Measurements from ENCODE around the gene CDK14. TPM values are rescaled to one million over a fixed set of nuclear protein-coding genes. Genes with fewer than 3 reads are reported as not detected.

The CDK14 gene
- total and polyA plus RNA-seq, 5 donors from 2014 or later = 0.58 to 4.0 (median 2.3) TPM

GRCh38 chr7:90705391-90706071, 109.4 kb downstream of the CDK14 start:
- Mint-ChIP-seq H3K36me3 (no peaks in the 10 kb centered on the region), H3K9me3 (peaks cover 0 to 5% (median 0%) of the 10 kb centered on the region in 7 donors), H3K27me3 (no peaks in the 10 kb centered on the region), H3K27ac (no peak overlapping the region), H3K4me3 (no peak overlapping the region), H3K4me1 (peaks cover 0 to 2% (median 0%) of the 10 kb centered on the region in 4 donors)
- no peak overlapping the region for H3K27ac ChIP-seq (ENCODE audit: insufficient read depth, low read length, poor library complexity, severe bottlenecking)
- ATAC-seq (ENCODE audit: low read depth in 2 of 2) = no peak
- DNase-seq = no peak
- H3K27me3 ChIP-seq (ENCODE audit: control insufficient read depth, insufficient read depth, low read length) = no peaks in the 10 kb centered on the region
- no peaks in the 10 kb centered on the region for H3K4me1 ChIP-seq (ENCODE audit: control insufficient read depth, insufficient read depth, low read length, poor library complexity, severe bottlenecking)
- no peak overlapping the region for H3K4me3 ChIP-seq (ENCODE audit: low read depth, low read length)
- H3K9me3 ChIP-seq (ENCODE audit: control insufficient read depth in 2 of 2, low read length in 2 of 2) = no peaks in the 10 kb centered on the region
- H3K36me3 ChIP-seq (ENCODE audit: control insufficient read depth, insufficient read depth, low read length) = no peaks in the 10 kb centered on the region

- no peaks in the 10 kb centered on the region for H3K36me3 ChIP-seq (ENCODE audit: control insufficient read depth, insufficient read depth, low read length)
- Mint-ChIP-seq H3K27ac (peak overlapping the region in 1 of 3 donors; percentile 57), H3K27me3 (no peaks in the 10 kb centered on the region), H3K4me1 (no peaks in the 10 kb centered on the region), H3K36me3 (no peaks in the 10 kb centered on the region), H3K9me3 (peaks cover 0 to 2% (median 0%) of the 10 kb centered on the region in 7 donors), H3K4me3 (peak overlapping the region in 1 of 4 donors; percentile 72)
- no peaks in the 10 kb centered on the region for H3K9me3 ChIP-seq (ENCODE audit: control insufficient read depth in 2 of 2, low read length in 2 of 2)
- no peaks in the 10 kb centered on the region for H3K4me1 ChIP-seq (ENCODE audit: control insufficient read depth, insufficient read depth, low read length, poor library complexity, severe bottlenecking)
- no peaks in the 10 kb centered on the region for H3K27me3 ChIP-seq (ENCODE audit: control insufficient read depth, insufficient read depth, low read length)
- ATAC-seq (ENCODE audit: low read depth in 2 of 2) (no peak), DNase-seq (no peak)
- no peak overlapping the region for H3K27ac ChIP-seq (ENCODE audit: insufficient read depth, low read length, poor library complexity, severe bottlenecking)
- H3K4me3 ChIP-seq (ENCODE audit: low read depth, low read length) = no peak overlapping the region
Measured at GRCh38 chr7:90706072-90706716, 110.1 kb downstream of the CDK14 start.

GRCh38 chr7:90708841-90709317, 112.8 kb downstream of the CDK14 start:
- H3K36me3 Mint-ChIP-seq = no peaks in the 10 kb centered on the region
- ATAC-seq (ENCODE audit: low read depth in 2 of 2) = peak in 1 of 2 donors; percentile 26
- no peaks in the 10 kb centered on the region for H3K27me3 Mint-ChIP-seq
- Histone ChIP-seq H3K27me3 (ENCODE audit: control insufficient read depth, insufficient read depth, low read length) (no peaks in the 10 kb centered on the region), H3K4me3 (ENCODE audit: low read depth, low read length) (no peak overlapping the region), H3K27ac (ENCODE audit: insufficient read depth, low read length, poor library complexity, severe bottlenecking) (no peak overlapping the region), H3K9me3 (ENCODE audit: control insufficient read depth in 2 of 2, low read length in 2 of 2) (no peaks in the 10 kb centered on the region), H3K36me3 (ENCODE audit: control insufficient read depth, insufficient read depth, low read length) (no peaks in the 10 kb centered on the region), H3K4me1 (ENCODE audit: control insufficient read depth, insufficient read depth, low read length, poor library complexity, severe bottlenecking) (no peaks in the 10 kb centered on the region)
- H3K4me1 Mint-ChIP-seq = no peaks in the 10 kb centered on the region
- DNase-seq = peak in 2 of 3 donors; percentile 16 to 20
- H3K27ac Mint-ChIP-seq = no peak overlapping the region
- peaks cover 0 to 6% (median 0%) of the 10 kb centered on the region in 7 donors for H3K9me3 Mint-ChIP-seq
- no peak overlapping the region for H3K4me3 Mint-ChIP-seq

- H3K4me1 Mint-ChIP-seq = no peaks in the 10 kb centered on the region
- Histone ChIP-seq H3K4me1 (ENCODE audit: control insufficient read depth, insufficient read depth, low read length, poor library complexity, severe bottlenecking) (no peaks in the 10 kb centered on the region), H3K27ac (ENCODE audit: insufficient read depth, low read length, poor library complexity, severe bottlenecking) (peak overlapping the region; percentile 6), H3K9me3 (ENCODE audit: control insufficient read depth in 2 of 2, low read length in 2 of 2) (no peaks in the 10 kb centered on the region), H3K4me3 (ENCODE audit: low read depth, low read length) (peak overlapping the region; percentile 42), H3K27me3 (ENCODE audit: control insufficient read depth, insufficient read depth, low read length) (no peaks in the 10 kb centered on the region), H3K36me3 (ENCODE audit: control insufficient read depth, insufficient read depth, low read length) (no peaks in the 10 kb centered on the region)
- peaks cover 0 to 6% (median 0%) of the 10 kb centered on the region in 7 donors for H3K9me3 Mint-ChIP-seq
- H3K27ac Mint-ChIP-seq = no peak overlapping the region
- no peak for ATAC-seq (ENCODE audit: low read depth in 2 of 2)
- H3K4me3 Mint-ChIP-seq = peak overlapping the region in 3 of 4 donors; percentile 38 to 45 (median 44)
- no peaks in the 10 kb centered on the region for H3K36me3 Mint-ChIP-seq
- H3K27me3 Mint-ChIP-seq = no peaks in the 10 kb centered on the region
- DNase-seq = no peak
Measured at GRCh38 chr7:90709501-90710465, 113.7 kb downstream of the CDK14 start.

- H3K36me3 Mint-ChIP-seq = no peaks in the 10 kb centered on the region
Measured at GRCh38 chr7:90710466-90710850, 114.3 kb downstream of the CDK14 start.

GRCh38 chr7:90713628-90714027, 117.5 kb downstream of the CDK14 start:
- ATAC-seq (ENCODE audit: low read depth in 2 of 2) (no peak), DNase-seq (no peak)
- no peak overlapping the region for H3K4me3 ChIP-seq (ENCODE audit: low read depth, low read length)
- Mint-ChIP-seq H3K4me1 (no peaks in the 10 kb centered on the region), H3K27me3 (no peaks in the 10 kb centered on the region), H3K4me3 (no peak overlapping the region), H3K9me3 (peaks cover 0 to 7% (median 0%) of the 10 kb centered on the region in 7 donors), H3K27ac (no peak overlapping the region), H3K36me3 (no peaks in the 10 kb centered on the region)
- no peaks in the 10 kb centered on the region for H3K4me1 ChIP-seq (ENCODE audit: control insufficient read depth, insufficient read depth, low read length, poor library complexity, severe bottlenecking)
- no peaks in the 10 kb centered on the region for H3K36me3 ChIP-seq (ENCODE audit: control insufficient read depth, insufficient read depth, low read length)
- H3K27me3 ChIP-seq (ENCODE audit: control insufficient read depth, insufficient read depth, low read length) = no peaks in the 10 kb centered on the region
- H3K27ac ChIP-seq (ENCODE audit: insufficient read depth, low read length, poor library complexity, severe bottlenecking) = no peak overlapping the region
- no peaks in the 10 kb centered on the region for H3K9me3 ChIP-seq (ENCODE audit: control insufficient read depth in 2 of 2, low read length in 2 of 2)

More at GRCh38 chr7:90710466-90710850, 114.3 kb downstream of the CDK14 start:
- ATAC-seq (ENCODE audit: low read depth in 2 of 2) = no peak
- Histone ChIP-seq H3K27me3 (ENCODE audit: control insufficient read depth, insufficient read depth, low read length) (no peaks in the 10 kb centered on the region), H3K36me3 (ENCODE audit: control insufficient read depth, insufficient read depth, low read length) (no peaks in the 10 kb centered on the region), H3K4me1 (ENCODE audit: control insufficient read depth, insufficient read depth, low read length, poor library complexity, severe bottlenecking) (no peaks in the 10 kb centered on the region), H3K9me3 (ENCODE audit: control insufficient read depth in 2 of 2, low read length in 2 of 2) (no peaks in the 10 kb centered on the region), H3K4me3 (ENCODE audit: low read depth, low read length) (peak overlapping the region; percentile 42), H3K27ac (ENCODE audit: insufficient read depth, low read length, poor library complexity, severe bottlenecking) (peak overlapping the region; percentile 6)
- peak overlapping the region in 1 of 4 donors; percentile 45 for H3K4me3 Mint-ChIP-seq
- H3K9me3 Mint-ChIP-seq = peaks cover 0 to 8% (median 0%) of the 10 kb centered on the region in 7 donors
- H3K4me1 Mint-ChIP-seq = no peaks in the 10 kb centered on the region
- no peak for DNase-seq
- no peak overlapping the region for H3K27ac Mint-ChIP-seq
- no peaks in the 10 kb centered on the region for H3K27me3 Mint-ChIP-seq

GRCh38 chr7:90715067-90715466, 118.9 kb downstream of the CDK14 start:
- H3K27me3 ChIP-seq (ENCODE audit: control insufficient read depth, insufficient read depth, low read length) = no peaks in the 10 kb centered on the region
- H3K36me3 ChIP-seq (ENCODE audit: control insufficient read depth, insufficient read depth, low read length) = no peaks in the 10 kb centered on the region
- H3K4me3 Mint-ChIP-seq = no peak overlapping the region
- H3K9me3 ChIP-seq (ENCODE audit: control insufficient read depth in 2 of 2, low read length in 2 of 2) = no peaks in the 10 kb centered on the region
- no peaks in the 10 kb centered on the region for H3K4me1 ChIP-seq (ENCODE audit: control insufficient read depth, insufficient read depth, low read length, poor library complexity, severe bottlenecking)
- no peak overlapping the region for H3K27ac Mint-ChIP-seq
- H3K36me3 Mint-ChIP-seq = no peaks in the 10 kb centered on the region
- no peaks in the 10 kb centered on the region for H3K27me3 Mint-ChIP-seq
- H3K27ac ChIP-seq (ENCODE audit: insufficient read depth, low read length, poor library complexity, severe bottlenecking) = no peak overlapping the region
- H3K4me1 Mint-ChIP-seq = no peaks in the 10 kb centered on the region
- no peak overlapping the region for H3K4me3 ChIP-seq (ENCODE audit: low read depth, low read length)
- DNase-seq (no peak), ATAC-seq (ENCODE audit: low read depth in 2 of 2) (no peak)
- H3K9me3 Mint-ChIP-seq = peaks cover 0 to 7% (median 0%) of the 10 kb centered on the region in 7 donors
